ENCODE data around the gene PIGA.
"Not testable (repeated sequence)": the region's sequence is repeated elsewhere in the genome, so short reads cannot be mapped to it uniquely, and the experiment has no call there.

PIGA gene

GRCh38 chrX:15273275-15273674, 62.0 kb downstream of the PIGA start:
- H3K9ac ChIP-seq (ENCODE audit: low read length); H3K4me1 ChIP-seq (ENCODE audit: control insufficient read depth, insufficient read depth, low read length); H3K9me3 ChIP-seq (ENCODE audit: control insufficient read depth, low read length); H3K4me3 ChIP-seq (ENCODE audit: low read length); H3K36me3 ChIP-seq (ENCODE audit: control insufficient read depth, insufficient read depth, low read length); H3K27me3 ChIP-seq (ENCODE audit: control insufficient read depth, insufficient read depth, low read length): not testable (repeated sequence)

GRCh38 chrX:15271757-15272156, 63.6 kb downstream of the PIGA start:
- Histone ChIP-seq H3K4me1 (ENCODE audit: control insufficient read depth, insufficient read depth, low read length) (no peaks in the 10 kb centered on the region), H3K36me3 (ENCODE audit: control insufficient read depth, insufficient read depth, low read length) (no peaks in the 10 kb centered on the region), H3K27me3 (ENCODE audit: control insufficient read depth, insufficient read depth, low read length) (no peaks in the 10 kb centered on the region), H3K4me3 (ENCODE audit: low read length) (no peak overlapping the region), H3K9ac (ENCODE audit: low read length) (no peak overlapping the region), H3K9me3 (ENCODE audit: control insufficient read depth, low read length) (no peaks in the 10 kb centered on the region)

- no peaks in the 10 kb centered on the region for H3K36me3 ChIP-seq (ENCODE audit: control insufficient read depth, insufficient read depth, low read length)
These were observed 65.5 kb downstream of the PIGA start, which contains the start of gene ASB9 for GRCh38 chrX:15269618-15270521. Gene ASB9, minus strand, starts transcription at chrX:15270083. Its CDS starts 209 bp downstream, at chrX:15269874.

More at GRCh38 chrX:15269618-15270521, 65.5 kb downstream of the PIGA start, which contains the start of gene ASB9:
- H3K27me3 ChIP-seq (ENCODE audit: control insufficient read depth, insufficient read depth, low read length), result no peaks in the 10 kb centered on the region
- no peaks in the 10 kb centered on the region for H3K9me3 ChIP-seq (ENCODE audit: control insufficient read depth, low read length)
- H3K4me1 ChIP-seq (ENCODE audit: control insufficient read depth, insufficient read depth, low read length), result no peaks in the 10 kb centered on the region
- no peak within 1 kb of the TSS for H3K9ac ChIP-seq (ENCODE audit: low read length)
- H3K4me3 ChIP-seq (ENCODE audit: low read length), result no peak within 1 kb of the TSS

Measured in mucosa of stomach (tissue), 1 donor.